ENCODE measurements around the gene CAMK1D. TPM values are rescaled to one million over a fixed set of nuclear protein-coding genes. Genes with fewer than 3 reads are reported as not detected.

CAMK1D gene
- total and polyA plus RNA-seq, 2 of the 4 experiments (the other 2 are of a cell fraction) = 5.0 to 5.3 TPM

DNA sequence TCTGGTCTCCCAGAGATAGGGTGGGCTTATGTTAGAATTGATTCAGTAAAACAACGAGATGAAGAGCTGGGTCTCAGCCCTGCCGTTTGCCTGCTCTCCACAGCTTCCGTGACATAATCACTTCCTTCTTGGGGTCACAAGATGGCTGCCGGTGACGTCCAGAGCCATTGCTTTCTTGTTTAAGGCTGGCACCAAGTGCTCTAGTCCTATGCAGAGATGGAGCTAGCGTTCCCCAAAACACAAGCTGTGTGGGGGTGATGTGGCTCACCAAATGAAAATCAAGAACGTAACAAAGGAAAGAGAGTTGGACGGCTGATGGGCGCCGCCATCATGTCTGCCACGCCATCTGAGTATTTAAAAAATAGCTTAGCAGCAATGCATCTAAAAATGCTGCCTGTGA is 296.1 kb downstream of the CAMK1D start:
- ATAC-seq (ENCODE audit: low read depth) (no peak), DNase-seq (no peak)
- Histone ChIP-seq H3K27ac (ENCODE audit: insufficient read depth, low read length) (no peak overlapping the region), H3K36me3 (ENCODE audit: control insufficient read depth, insufficient read depth, low read length) (no peaks in the 10 kb centered on the region), H2BK5ac (ENCODE audit: low read depth, low read length, poor library complexity, severe bottlenecking) (no peak overlapping the region), H3K9ac (ENCODE audit: low read depth, low read length) (no peak overlapping the region), H2AK9ac (replicated peaks; ENCODE audit: low read depth, low read length, poor library complexity) (no peak overlapping the region), H3K4me3 (ENCODE audit: insufficient read depth, low read depth, low read length) (no peak overlapping the region), H3K4ac (ENCODE audit: low read depth, low read length) (no peak overlapping the region), H3K27me3 (ENCODE audit: control insufficient read depth, insufficient read depth, low read length) (peaks cover 4% of the 10 kb centered on the region; the same call in 1 of the 2 replicates), H3K4me1 (ENCODE audit: control insufficient read depth, insufficient read depth, low read length) (no peaks in the 10 kb centered on the region), H2AFZ (replicated peaks; ENCODE audit: low read length, poor library complexity) (no peak overlapping the region), H2BK120ac (ENCODE audit: low read depth, low read length) (no peak overlapping the region), H3K56ac (ENCODE audit: extremely low read depth, insufficient read depth, low read length) (no peak overlapping the region), H4K20me1 (ENCODE audit: insufficient read depth, low read length) (no peaks in the 10 kb centered on the region), H2BK20ac (ENCODE audit: low read depth, low read length) (no peak overlapping the region), H3K9me1 (ENCODE audit: insufficient read depth, low read length) (no peaks in the 10 kb centered on the region), H4K91ac (ENCODE audit: insufficient read depth, low read depth, low read length) (no peak overlapping the region), H3K79me1 (ENCODE audit: low read depth in 1 of 2, low read length in 2 of 2) (no peaks in the 10 kb centered on the region), H3K4me2 (ENCODE audit: low read depth, low read length) (no peak overlapping the region), H3K14ac (replicated peaks; ENCODE audit: low read depth, low read length) (no peak overlapping the region), H2BK15ac (ENCODE audit: low read depth, low read length) (no peak overlapping the region), H2AK5ac (ENCODE audit: low read depth, low read length) (no peak overlapping the region), H4K5ac (ENCODE audit: low read depth, low read length) (no peak overlapping the region), H3K23ac (ENCODE audit: low read depth, low read length) (no peak overlapping the region), H3K9me3 (ENCODE audit: control insufficient read depth, insufficient read depth, low read length) (no peaks in the 10 kb centered on the region), H4K8ac (ENCODE audit: low read depth in 2 of 2, low read length in 2 of 2) (no peak overlapping the region), H3K18ac (ENCODE audit: low read depth, low read length) (no peak overlapping the region)
- in situ Hi-C loops (cut with MboI; ENCODE audit: low sequenced_read_pairs) (no loop called here), dilution Hi-C loops (cut with HindIII; ENCODE audit: low sequenced_read_pairs, unreplicated experiment) (no loop called here), intact Hi-C loops (cut with micrococcal nuclease) (no loop called here)
- ChIA-PET CTCF (interaction anchor here (0.7 to 2.1 kb wide), 2 partner anchors 11 to 17 kb away, joined by 3 to 10 read pairs; no protein-coding TSS in a partner anchor), POLR2A (ENCODE audit: unreplicated experiment) (no interaction called here)
- no CpG with 5 or more reads among the region's 11 CpGs for WGBS, 2 experiments (ENCODE audit: extremely low coverage in 2 of 2, insufficient read length in 1 of 2)
- TF ChIP-seq FOS (IDR thresholded peaks at IDR 0.05; ENCODE audit: low read depth, low read length) (no peak), SMC3 (IDR thresholded peaks at IDR 0.05; ENCODE audit: low read depth, low read length) (no peak), CEBPB (IDR thresholded peaks at IDR 0.05; ENCODE audit: low read depth, low read length) (no peak), RCOR1 (IDR thresholded peaks at IDR 0.05; ENCODE audit: insufficient replicate concordance, low read length) (no peak), RFX5 (IDR thresholded peaks at IDR 0.05; ENCODE audit: low read depth, low read length) (no peak), MAZ (IDR thresholded peaks at IDR 0.05; ENCODE audit: borderline replicate concordance, low read depth, low read length) (no peak), CHD1 (IDR thresholded peaks at IDR 0.05; ENCODE audit: low read depth, low read length) (no peak), POLR2A (IDR thresholded peaks at IDR 0.05; ENCODE audit: low read depth, low read length) (no peak), BHLHE40 (IDR thresholded peaks at IDR 0.05; ENCODE audit: low read depth, low read length) (no peak)
- TF ChIP-seq, protein P1, sequence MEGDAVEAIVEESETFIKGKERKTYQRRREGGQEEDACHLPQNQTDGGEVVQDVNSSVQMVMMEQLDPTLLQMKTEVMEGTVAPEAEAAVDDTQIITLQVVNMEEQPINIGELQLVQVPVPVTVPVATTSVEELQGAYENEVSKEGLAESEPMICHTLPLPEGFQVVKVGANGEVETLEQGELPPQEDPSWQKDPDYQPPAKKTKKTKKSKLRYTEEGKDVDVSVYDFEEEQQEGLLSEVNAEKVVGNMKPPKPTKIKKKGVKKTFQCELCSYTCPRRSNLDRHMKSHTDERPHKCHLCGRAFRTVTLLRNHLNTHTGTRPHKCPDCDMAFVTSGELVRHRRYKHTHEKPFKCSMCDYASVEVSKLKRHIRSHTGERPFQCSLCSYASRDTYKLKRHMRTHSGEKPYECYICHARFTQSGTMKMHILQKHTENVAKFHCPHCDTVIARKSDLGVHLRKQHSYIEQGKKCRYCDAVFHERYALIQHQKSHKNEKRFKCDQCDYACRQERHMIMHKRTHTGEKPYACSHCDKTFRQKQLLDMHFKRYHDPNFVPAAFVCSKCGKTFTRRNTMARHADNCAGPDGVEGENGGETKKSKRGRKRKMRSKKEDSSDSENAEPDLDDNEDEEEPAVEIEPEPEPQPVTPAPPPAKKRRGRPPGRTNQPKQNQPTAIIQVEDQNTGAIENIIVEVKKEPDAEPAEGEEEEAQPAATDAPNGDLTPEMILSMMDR (conservative IDR thresholded peaks at IDR 0.05; ENCODE audit: low read depth, low read length) = no peak
- no TSS peak for BruUV-seq (replicated peaks)

Data from IMR-90 (cell line).